Activated CD4-positive, alpha-beta T cell treated with anti-CD3 and anti-CD28 coated beads, Interleukin-2, amount 50 U/mL, for 1 hour (primary cell): ENCODE results near the gene MAGEA6.
"Not testable (repeated sequence)": the region's sequence is repeated elsewhere in the genome, so short reads cannot be mapped to it uniquely, and the experiment has no call there.

ENCODE experiments used
- DNase-seq: peaks from one replicate; pipeline ENCODE4 v3.0.0-alpha.2; 2020

Gene MAGEA6, protein sequence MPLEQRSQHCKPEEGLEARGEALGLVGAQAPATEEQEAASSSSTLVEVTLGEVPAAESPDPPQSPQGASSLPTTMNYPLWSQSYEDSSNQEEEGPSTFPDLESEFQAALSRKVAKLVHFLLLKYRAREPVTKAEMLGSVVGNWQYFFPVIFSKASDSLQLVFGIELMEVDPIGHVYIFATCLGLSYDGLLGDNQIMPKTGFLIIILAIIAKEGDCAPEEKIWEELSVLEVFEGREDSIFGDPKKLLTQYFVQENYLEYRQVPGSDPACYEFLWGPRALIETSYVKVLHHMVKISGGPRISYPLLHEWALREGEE

DNA sequence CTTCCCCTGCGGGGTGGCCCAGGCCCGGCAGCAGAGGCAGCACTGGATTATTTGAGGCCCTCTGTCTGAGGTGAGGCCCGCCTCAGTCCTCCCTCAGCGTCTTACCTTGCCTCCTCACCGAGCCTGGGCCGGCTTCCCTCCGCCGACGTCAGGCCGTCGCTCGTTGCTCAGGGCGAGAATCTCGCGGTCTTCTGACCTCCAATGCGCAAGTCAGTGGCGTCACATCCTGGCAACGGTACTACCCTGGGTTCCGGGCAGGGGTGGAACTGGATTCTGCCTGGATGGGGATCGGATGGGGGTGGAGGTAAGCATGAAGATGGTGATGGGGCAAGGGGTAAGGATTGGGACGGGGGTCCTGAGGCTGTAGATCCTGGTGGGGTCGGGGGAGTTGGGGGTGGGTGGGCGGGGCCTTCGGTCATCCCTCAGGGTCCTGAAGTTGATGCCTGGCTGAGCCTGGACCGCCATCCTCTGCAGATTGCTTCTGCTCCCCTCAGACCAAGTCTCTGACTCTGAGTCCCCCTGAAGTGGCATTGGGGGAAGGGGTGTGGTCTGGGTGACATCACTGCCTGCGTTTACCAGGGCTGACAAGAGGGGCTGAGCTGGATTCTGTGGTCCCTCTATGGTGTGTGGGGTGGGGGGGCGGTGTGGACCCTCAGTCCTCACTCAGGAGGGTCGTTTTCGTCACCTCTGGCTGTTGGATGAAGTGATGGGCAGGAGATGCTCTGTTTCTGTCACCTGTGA, at the start of gene MAGEA6:
TSS of gene MAGEA6 (minus strand) at position 141 of the 741 bp plus-strand sequence. CDS start 2,039 bp downstream, outside the sequence.
- not testable (repeated sequence) for DNase-seq

GRCh38 chrX:152819266-152819665, 49.8 kb upstream of the MAGEA6 start:
- DNase-seq = no peak

GRCh38 chrX:152818356-152818755, 48.9 kb upstream of the MAGEA6 start:
- no peak for DNase-seq

DNA sequence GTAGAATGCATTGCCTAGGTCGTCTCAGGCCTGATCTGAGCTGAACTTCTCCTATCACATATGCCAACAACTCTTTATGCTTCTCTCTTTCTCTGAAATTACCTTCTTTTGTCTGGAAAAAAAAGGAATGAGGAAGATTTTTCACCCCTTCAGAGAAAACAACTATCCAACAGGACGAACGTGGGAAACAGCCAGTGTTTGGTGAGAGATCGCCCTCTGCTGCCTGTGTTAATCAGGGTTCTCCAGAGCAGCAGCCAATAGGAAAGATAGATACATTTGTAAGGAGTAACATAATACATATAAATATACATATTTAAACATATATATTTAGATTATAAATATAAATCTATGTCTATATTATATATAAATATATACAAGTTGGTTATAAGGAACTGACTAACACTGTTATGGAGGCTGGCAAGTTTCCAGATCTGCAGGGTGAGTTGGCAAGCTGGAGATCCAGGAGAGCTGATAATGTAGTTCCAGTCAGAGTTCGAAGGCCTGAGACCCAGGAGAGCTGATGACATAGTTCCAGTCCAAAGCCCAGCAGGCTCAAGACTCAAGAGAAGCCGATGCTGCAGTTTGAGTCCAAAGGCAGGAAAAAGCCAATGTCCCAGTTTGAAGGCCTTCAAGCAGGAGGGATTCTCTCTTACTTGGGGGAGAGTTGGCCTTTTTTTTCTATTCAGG, 47.7 kb upstream of the MAGEA6 start:
- no peak for DNase-seq

- DNase-seq = no peak
Observed at GRCh38 chrX:152814048-152814447, 44.6 kb upstream of the MAGEA6 start.

- no peak for DNase-seq
Observed at GRCh38 chrX:152813206-152813605, 43.7 kb upstream of the MAGEA6 start.

- no peak for DNase-seq
Observed at GRCh38 chrX:152810403-152810802, 40.9 kb upstream of the MAGEA6 start.

GRCh38 chrX:152806035-152806434, 36.5 kb upstream of the MAGEA6 start:
- no peak for DNase-seq

GRCh38 chrX:152798945-152799344, 29.5 kb upstream of the MAGEA6 start:
- DNase-seq = no peak

DNA sequence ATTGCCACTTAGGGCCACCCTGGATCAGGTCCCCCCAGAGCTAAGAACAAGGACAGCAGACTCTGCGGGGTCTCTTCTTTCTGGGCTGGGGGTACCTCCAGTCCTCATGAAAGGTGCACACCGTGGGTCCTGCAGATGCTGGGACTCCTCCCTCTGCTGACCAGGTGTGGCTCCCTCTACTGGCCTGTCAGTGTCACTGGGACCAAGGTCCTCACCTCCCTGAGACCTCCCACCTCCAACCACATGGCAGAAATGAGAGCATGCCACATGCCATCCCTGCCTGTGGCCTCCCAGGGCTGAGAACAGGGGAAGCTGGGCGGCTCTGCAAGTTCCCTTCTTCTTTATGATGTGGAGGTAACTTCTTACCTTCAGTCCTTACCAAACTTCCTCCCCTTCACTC, 17.6 kb upstream of the MAGEA6 start:
- DNase-seq = not testable (repeated sequence)

DNA sequence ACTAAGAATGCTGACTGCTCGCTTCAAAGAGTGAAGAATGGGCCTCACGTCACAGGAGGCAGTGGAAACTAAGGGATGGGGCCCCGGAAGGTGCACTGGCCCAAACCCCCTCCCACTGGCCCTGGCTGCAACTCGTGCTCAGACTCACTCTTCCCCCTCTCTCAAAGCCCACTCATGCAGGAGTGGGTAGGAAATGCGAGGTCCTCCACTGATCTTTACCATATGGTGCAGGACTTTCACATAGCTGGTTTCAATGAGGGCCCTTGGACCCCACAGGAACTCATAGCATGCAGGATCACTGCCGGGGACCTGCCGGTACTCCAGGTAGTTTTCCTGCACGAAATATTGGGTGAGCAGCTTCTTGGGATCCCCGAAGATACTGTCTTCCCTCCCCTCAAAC, 2.9 kb downstream of the MAGEA6 start:
- DNase-seq = not testable (repeated sequence)

- not testable (repeated sequence) for DNase-seq
Observed at GRCh38 chrX:152761582-152761981, 7.9 kb downstream of the MAGEA6 start.

- not testable (repeated sequence) for DNase-seq
Observed at GRCh38 chrX:152759544-152759943, 9.9 kb downstream of the MAGEA6 start.

- DNase-seq = not testable (repeated sequence)
Observed at GRCh38 chrX:152758918-152759317, 10.6 kb downstream of the MAGEA6 start, which contains the start of gene CSAG3. Gene CSAG3 (plus strand): TSS chrX:152759218.

GRCh38 chrX:152754871-152755270, 14.6 kb downstream of the MAGEA6 start:
- DNase-seq = not testable (repeated sequence)

GRCh38 chrX:152753686-152754650, 15.5 kb downstream of the MAGEA6 start, which contains the start of gene MAGEA2:
Gene MAGEA2 (minus strand): TSS chrX:152753842. CDS start chrX:152751363, 2,479 bp downstream.
- DNase-seq = not testable (repeated sequence)

DNA sequence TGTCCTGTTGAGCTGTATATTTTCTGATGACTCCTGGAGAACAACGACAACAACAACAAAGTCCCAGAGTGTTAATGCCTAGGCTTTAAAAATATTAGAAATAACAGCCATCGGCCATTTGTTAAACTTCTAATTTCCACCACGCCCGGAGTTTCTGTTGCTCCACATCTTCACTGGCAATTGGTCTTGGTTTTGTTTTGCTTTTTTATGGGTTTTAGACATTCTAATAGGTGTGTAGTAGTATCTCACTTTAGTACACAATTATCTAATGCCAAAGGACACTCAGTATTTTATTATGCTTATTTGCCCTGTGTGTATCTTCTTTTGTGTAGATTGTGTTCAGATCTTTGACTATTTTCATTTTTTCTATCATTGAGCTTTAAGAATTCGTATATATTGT, 30.9 kb downstream of the MAGEA6 start:
- DNase-seq = no peak

- not testable (repeated sequence) for DNase-seq
Observed at GRCh38 chrX:152736528-152736927, 33.0 kb downstream of the MAGEA6 start.

DNA sequence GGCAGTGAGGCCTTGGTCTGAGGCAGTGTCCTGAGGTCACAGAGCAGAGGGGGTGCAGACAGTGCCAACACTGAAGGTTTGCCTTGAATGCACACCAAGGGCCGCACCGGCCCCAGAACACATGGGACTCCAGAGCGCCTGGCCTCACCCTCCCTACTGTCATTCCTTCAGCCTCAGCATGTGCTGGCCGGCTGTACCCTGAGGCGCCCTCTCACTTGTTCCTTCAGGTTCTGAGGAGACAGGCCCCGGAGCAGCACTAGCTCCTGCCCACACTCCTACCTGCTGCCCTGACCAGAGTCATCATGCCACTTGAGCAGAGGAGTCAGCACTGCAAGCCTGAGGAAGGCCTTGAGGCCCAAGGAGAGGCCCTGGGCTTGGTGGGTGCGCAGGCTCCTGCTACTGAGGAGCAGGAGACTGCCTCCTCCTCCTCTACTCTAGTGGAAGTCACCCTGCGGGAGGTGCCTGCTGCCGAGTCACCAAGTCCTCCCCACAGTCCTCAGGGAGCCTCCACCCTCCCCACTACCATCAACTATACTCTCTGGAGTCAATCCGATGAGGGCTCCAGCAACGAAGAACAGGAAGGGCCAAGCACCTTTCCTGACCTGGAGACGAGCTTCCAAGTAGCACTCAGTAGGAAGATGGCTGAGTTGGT, 33.5 kb downstream of the MAGEA6 start:
- DNase-seq = no peak

DNA sequence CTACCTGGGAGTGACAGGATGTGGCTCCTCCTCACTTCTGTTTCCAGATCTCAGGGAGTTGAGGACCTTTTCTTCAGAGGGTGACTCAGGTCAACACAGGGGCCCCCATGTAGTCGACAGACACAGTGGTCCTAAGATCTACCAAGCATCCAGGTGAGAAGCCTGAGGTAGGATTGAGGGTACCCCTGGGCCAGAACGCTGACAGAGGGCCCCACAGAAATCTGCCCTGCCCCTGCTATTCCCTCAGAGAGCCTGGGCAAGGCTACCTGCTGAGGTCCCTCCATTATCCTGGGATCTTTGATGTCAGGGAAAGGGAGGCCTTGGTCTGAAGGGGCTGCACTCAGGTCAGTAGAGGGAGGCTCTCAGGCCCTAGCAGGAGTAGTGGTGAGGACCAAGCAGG, 34.4 kb downstream of the MAGEA6 start:
- no peak for DNase-seq

- DNase-seq = not testable (repeated sequence)
Observed at GRCh38 chrX:152734143-152734858, 35.2 kb downstream of the MAGEA6 start.
